Peyer's patch (tissue), 4 donors: Measurements from ENCODE around the gene B3GNT5.

Experiments used
- CTCF ChIP-seq, 6 experiments: fragments of 450-650 bp in 4 of 6; fragments of 200-600 bp in 2 of 6; sonication (generic) in 1 of 6; IDR thresholded peaks; one replicate each; pipeline ENCODE4 v1.5.1; 2017 to 2019; ENCODE audit warnings: antibody characterized with exemption in 6 of 6, mild to moderate bottlenecking in 3 of 6, moderate library complexity in 1 of 6
- POLR2A ChIP-seq, 2 donors: fragments of 450-650 bp; IDR thresholded peaks; one replicate each; pipeline ENCODE4 v1.5.1; 2017; ENCODE audit warnings: antibody characterized with exemption in 2 of 2, mild to moderate bottlenecking in 2 of 2, moderate library complexity in 2 of 2

- TF ChIP-seq CTCF (IDR thresholded peaks at IDR 0.05) (no peak), POLR2A (IDR thresholded peaks at IDR 0.05) (no peak)
These were observed 35.1 kb downstream of the B3GNT5 start for GRCh38 chr3:183288117-183288516.
